NCI-H524 (cell line): ENCODE results near the gene CHCHD4.
"Not testable (repeated sequence)": the region's sequence is repeated elsewhere in the genome, so short reads cannot be mapped to it uniquely, and the experiment has no call there.

Source experiments
- DNase-seq, 2 experiments: peaks; one replicate each; lab custom pipeline; 2025; lab: John Stamatoyannopoulos, UW

CHCHD4 gene

DNA sequence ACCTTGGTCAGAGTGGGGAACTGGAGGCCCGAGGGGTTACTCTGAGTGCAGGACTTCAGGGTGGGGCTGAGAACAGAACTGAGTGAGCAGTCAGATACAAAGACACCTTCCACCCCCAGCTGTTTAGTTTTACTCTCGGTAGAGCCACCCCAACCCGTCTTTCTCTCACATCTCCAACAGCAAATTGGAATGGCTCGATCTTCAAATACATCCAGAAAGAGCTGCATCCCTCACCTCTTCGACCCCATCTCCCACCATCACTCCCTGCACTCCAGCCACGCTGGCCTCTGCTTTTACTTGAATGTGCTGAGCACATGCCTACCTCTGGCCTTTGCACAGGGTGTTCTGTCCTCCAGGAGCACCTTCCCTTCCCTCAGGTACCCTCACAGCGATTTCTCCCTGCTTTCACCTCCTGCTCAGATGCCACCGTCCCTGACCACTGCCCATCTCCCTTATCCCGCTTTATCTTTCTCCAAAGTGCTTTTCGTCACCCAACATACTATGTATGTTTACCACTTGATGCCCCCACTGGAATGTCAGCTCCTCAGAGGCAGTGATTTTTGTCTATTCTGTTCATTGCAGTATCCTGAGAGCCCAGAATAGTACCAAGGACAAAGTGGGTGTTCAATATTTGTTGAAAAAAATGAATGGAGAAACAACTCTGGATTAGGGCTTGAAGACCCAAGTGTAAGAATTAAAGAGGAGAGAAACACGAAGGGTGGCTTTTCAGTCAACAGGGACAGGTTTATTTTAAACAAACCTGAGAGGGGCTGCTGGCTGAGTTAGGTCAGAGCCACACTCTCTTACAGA is 4.4 kb downstream of the CHCHD4 start:
- DNase-seq = no peak

DNA sequence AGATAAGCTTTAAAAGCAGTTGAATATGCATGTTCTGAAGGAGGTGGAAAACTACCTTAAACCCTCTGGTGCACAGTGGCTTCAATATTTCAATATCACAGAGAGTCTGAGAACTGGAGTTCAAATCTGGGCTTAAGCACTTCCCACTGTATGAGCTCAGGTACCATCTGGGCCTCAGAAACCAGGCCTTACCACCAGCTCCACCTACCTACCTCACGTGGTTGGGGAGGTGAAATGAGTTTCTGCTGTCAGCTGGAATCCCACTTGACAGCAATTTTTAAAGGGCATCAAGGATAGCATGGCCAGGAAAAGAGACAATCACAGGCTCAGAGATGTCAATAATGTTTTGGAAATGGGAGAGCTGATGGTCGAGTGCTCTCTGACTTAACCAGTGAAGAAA is 5.0 kb downstream of the CHCHD4 start:
- DNase-seq = no peak

DNA sequence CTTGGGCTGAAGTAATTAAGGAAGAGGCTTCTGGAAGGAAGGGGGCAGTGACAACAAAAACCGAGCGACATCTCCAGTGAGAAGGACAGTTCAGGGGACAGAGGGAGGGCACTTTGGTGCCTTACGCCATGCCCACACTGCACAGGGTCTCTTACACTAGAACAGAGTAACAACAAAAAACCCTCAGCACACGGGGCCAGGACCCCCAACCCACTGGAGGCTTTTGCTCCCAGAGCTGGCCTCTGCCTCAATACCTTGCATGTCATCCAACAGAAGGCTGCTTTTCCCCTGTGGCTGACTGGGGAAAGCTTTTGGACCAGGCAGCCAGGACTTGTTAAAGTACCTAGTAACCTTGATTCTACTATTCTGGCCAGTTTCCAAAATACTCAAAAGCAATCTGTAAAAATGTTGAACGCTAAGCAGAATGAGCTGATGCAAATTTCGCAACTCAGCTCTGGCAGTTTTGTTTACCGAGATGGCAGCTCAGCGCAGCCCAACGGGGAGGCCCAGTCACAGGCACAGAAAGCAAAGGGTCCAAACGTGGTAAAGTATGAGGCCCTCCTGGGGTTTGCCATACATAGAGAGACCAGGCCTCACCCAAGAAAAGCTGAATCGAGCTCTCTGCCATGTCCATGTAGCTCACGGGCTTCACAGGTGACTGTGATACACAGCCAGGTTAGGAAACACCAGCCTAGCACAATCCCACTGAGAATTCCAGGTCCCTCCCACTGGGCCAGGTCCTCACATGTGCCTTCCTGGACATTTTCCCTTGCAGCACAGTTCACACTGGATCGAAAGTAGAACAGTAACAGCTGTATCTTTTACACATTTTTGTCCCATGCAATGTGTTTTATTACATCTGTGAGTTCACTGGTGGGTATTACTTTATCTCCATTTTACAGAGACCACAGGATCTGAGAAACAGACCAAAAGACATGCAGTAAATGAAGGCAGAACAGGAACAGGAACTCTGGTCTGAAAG is 6.0 kb downstream of the CHCHD4 start:
- no peak for DNase-seq

DNA sequence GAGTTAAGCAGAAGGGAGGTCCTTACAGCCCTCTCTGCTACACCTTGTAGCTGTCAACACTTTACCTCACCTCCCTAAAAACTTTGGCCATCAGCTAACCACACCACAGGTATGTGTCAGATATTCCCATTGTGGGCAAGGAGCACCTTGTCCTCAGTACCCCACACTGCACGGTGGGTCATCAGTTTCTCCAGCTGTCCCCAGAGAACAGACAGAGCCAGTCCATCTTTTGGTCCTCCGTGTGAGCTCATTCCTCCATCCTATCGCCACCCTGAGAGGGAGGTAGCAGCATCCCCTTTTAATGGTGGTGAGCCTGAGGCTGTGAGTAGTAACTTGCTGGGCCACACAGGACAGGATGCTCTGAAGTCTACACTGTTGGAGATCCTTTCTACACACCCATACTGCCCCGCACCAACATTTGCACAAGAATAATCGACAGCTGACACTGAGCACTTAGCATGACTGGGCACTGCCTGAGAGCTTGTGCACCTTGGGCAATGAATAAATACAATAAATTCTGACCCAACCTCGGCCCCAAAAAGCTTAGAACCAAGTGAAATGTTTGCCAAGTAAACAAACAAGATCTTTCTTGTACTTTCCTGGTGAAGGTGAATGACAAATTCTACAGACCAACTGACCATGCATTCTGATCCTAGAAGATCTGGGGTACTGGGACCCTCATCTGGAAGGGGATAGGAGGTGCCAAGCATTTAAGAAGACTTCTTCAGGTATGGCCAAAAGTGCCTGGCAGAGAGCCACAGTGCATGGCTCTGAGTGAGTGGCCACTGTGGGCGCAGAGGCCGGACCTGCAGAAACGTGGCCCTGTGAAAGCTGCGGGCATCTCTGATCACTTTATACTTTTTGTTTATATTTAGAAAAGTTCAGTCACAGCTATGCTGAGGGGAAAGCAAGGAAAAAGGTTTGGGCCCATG is 6.9 kb downstream of the CHCHD4 start:
- DNase-seq = no peak

DNA sequence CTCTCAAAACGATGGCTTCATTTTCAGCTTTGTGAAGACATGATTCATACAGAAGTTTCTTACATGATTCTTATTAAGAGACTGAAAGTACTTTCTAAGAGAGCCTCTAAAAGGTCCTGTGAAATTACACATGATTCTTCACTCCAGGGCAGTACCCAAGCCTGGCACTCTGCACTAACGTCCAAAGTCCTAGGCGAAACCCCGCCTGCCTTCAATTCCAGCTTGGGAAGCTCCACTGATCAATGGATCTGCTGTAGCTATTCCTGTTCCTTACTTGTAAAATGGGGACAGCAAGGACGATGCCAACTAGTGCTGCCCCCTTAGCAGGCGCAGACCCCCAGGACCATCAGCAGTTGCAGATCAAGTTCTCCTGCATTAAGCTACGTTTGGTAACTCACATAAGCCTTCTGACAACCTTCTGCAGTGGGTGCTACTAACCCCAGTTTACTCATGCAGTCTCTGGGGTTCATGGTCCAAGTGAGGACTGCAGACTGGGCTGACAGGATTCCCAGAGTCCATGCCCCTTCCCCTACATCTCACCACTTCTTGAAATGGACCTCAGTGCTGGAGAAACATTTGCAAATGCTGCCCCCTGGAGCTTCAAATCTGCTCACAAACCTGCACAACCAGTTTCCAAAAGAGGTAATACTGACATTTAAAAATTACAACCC is 10.6 kb downstream of the CHCHD4 start:
- DNase-seq = peak in 1 of 2 experiments; percentile 6

DNA sequence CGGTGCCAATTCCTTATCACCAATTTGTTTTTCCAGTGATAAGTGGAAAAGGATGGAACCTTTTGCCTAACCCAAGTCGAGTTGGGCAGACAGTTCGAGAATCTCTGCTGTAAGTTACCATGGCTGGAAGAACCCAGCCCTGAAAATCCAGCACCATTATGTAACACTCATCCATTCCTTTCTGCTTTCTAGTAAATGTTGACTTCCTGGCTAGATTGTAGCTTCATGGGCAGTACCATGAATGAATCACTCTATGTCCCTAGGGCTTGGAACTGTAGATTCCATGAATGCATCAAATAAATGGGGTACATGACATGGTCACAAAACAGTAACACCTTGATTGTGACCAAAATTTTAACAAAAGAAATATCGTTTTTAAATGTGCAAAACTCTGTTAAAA is 14.0 kb downstream of the CHCHD4 start:
- DNase-seq = no peak

DNA sequence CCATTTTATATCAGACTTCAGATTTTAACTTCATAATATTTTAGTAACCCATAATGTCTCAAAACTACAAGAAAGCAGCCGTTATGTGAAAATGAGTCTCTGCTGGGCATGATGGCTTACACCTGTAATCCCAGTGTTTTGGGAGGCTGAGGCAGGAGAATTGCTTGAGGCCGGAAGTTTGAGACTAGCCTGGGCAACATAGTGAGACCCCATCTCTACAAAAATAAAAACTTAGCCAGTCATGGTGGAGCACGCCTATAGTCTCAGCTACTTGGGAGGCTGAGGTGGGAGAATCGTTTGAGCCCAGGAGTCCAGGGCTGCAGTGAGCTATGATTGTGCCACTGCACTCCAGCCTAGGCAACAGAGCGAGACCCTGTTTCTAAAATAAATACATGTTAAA is 14.8 kb downstream of the CHCHD4 start:
- not testable (repeated sequence) for DNase-seq

DNA sequence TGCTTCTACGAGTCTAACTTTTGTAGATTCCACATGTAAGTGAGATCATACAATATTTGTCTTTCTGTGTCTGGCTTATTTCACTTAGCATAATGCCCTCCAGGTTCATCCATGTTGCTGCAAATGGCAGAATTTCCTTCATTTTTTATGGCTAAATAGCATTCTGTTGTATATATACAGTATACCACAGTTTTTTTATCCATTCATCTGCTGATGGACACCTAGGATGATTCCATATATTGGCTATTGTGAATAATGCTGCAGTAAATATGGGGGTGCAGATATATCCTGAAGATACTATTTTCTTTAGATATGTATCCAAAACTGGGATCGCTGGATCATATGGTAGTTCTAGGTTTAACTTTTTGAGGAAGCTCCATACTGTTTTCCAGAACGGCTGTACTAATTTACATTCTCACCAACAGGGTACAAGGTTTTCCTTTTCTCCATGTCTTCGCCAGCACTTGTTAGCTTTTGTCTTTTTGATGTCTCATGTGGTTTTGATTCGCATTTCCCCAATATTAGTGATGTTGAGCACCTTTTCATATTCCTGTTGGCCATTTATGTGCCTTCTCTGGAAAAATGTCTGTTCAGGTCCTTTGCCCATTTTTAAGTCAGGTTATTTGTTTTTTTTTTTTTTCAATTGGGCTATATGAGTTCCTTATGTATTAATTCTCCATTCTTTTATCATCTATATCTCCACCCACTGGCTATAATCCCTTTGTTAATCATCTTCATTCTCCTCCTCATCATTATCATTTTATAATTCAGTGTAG is 26.9 kb downstream of the CHCHD4 start:
- DNase-seq = no peak

DNA sequence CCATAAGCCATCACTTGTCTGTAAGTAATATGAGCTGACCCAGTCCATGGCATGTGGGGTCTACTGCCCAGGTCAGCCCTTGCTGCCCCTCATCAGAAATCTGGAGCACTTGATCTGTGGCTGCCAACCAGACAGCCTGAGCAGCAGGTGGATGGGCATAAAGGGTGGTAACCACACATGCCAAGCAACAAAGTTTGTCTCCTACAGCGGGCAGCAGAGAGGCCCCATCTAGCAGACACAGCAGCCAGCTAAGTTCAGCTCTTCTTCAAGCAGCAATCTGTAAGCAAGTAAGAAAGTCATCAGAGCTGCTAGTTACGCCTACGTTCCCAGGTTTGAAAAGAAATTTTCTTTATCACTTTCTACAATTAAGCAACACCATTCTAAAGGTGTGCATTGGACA is 27.9 kb downstream of the CHCHD4 start:
- DNase-seq = no peak

DNA sequence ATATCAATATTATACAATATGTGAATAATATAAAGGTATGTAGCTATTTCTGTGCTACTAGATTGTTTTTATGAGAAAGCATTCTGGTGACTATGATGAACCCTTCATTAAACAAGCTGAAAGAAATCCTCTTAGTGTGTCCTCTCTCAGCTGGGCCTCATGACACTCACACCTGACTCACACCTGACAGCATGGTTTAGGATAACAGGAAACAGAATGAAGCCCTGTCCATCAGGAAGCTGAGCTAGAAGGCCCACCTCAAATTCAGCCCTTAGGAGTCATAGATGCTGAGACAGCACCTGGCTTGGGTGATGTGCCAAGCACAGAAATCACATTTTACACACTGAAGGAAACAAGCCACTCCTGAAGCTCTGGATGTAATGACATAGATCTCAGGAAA is 30.8 kb downstream of the CHCHD4 start:
- DNase-seq = no peak

DNA sequence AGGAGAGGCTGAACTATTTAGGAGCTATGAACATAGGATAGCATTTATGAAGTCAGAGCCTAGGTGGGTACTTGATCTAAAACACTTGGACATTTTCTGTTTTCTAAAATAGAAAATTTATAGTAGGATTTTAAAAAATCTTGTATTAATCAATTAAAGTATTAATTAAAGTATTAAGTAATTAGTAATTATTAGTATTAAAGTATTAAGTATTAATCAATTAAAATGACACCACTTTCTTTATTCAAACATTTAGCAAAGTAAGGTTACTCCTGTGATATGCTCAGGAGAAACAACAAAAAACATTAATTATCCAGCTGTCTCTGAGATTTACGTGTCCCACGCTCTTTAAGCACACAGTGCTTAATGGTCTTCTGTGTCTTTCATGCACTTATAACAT is 32.2 kb downstream of the CHCHD4 start:
- DNase-seq = no peak

DNA sequence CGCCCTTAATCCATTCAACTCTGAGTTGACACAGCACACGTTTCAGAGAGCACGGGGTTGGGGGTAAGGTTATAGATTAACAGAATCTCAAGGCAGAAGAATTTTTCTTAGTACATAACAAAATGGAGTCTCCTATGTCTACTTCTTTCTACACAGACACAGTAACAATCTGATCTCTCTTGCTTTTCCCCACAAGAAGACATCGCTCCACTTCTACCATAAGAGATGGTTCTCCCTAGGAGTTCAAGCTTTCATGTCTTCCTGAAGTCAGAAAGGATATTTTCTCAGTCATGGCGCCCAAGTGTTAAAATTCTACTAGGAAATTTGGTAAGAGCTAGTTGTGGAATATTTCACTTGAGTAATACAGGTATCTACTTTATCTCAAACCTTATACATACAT is 32.7 kb downstream of the CHCHD4 start:
- DNase-seq = not testable (repeated sequence)

DNA sequence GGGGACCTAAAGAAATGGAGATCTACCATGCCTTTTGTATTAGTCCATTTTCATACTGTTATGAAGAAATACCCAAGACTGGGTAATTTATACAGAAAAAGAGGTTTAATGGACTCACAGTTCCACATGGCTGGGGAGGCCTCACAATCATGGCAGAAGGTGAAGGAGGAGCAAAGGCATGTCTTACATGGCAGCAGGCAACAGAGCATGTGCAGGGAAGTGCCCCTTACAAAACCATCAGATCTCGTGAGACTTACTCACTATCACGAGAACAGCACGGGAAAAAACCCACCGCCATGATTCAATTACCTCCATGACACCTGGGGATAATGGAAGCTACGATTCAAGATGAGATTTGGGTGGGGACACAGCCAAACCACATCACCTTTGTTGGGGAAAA is 37.2 kb downstream of the CHCHD4 start:
- not testable (repeated sequence) for DNase-seq

DNA sequence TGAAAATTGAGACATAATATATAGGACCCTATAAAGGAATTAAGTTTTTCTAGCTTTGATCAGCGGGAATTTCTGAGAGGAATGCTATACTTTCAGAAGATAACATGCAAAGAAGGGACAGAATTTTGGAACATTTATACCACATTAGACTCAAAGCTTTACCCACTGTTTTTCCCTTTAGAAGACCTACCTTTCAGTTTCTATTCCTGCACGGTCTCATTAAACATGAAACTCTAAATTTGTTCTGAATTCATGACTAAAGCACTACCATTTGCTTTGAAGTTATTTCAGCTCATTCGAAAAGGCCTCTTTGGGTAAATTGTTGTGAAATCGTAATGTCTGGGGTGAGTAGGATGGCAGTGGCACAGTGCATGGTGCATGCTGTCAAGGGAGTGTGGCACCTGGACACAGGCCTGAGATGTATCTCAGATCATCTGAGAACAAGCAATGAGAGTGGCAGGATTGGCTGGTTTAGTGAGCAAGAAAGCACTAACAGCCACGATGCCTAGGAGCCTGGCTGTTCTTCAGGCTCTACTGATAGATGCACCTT is 42.5 kb downstream of the CHCHD4 start:
- DNase-seq = no peak

DNA sequence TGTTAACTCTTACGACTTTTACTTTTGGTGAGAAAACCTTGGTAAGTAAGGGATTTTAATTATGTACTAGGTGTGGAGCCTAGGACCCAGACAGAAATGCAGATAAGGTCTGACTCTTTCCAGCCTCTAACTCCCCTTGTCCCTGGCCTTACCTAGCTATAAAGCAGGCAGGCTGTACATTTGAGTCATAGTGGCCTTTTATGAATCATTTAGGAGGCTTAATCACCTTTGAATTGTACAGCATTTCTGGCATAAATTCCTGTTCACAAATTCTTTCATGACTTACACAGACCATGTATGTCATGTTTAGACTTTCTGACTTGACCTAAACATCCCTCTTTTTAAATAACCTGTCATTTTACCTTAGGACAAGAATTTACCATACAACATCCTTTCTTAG is 47.4 kb downstream of the CHCHD4 start:
- no peak for DNase-seq

DNA sequence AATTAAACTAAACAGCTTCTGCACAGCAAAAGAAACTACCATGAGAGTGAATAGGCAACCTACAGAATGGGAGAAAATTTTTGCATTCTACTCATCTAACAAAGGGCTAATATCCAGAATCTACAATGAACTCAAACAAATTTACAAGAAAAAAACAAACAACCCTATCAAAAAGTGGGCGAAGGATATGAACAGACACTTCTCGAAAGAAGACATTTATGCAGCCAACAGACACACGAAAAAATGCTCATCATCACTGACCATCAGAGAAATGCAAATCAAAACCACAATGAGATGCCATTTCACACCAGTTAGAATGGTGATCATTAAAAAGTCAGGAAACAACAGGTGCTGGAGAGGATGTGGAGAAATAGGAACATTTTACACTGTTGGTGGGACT is 49.4 kb downstream of the CHCHD4 start:
- DNase-seq = not testable (repeated sequence)

DNA sequence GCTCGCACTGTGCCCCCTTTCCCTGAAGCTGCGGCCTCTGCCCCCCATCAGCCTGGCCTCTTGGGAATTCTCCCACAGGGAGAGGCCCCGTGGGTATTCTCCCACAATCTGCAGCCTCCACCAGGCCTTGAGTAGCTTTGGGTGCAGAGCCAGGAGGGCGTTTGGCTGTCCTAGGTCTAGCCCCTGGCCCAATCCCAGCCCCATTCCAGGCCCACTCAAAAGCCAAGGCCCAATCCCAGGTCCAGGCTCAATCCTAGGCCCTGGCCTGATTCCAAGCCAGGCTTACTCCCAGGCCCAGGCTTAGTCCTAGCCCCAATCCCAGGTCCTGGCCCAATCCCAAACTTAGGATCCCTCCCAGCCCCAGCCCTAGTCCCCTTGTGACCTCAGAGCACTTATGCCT is 59.8 kb downstream of the CHCHD4 start:
- DNase-seq = no peak

DNA sequence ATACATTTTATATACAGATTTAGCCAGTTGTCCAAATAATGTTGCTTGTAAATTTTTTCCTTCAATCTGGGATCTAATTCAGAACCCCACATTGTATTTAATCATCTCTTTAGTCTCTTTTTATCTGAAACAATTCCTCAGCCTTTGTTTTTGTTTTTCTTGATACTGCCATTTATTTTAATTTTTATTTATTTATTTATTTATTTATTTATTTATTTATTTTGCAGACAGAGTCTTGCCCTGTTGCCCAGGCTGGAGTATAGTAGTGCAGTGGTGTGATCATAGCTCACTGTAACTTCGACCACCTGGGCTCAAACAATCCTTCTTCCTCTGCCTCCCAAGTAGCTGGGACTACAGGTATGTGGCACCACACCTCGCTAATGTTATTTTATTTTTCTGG is 61.5 kb downstream of the CHCHD4 start:
- no peak for DNase-seq
